Measurements from ENCODE around the gene GMDS. TPM values are rescaled to one million over a fixed set of nuclear protein-coding genes. Genes with fewer than 3 reads are reported as not detected.

The GMDS gene
- total and polyA plus RNA-seq, 2 experiments from 2014 or later = 6.3 to 17.7 TPM

GRCh38 chr6:1896897-1897296, 348.5 kb downstream of the GMDS start:
- H3K36me3 ChIP-seq = no peaks in the 10 kb centered on the region
- H3K4me1 ChIP-seq (ENCODE audit: low read depth) = no peaks in the 10 kb centered on the region
- no peak for TF ChIP-seq CTCF (IDR thresholded peaks at IDR 0.05; ENCODE audit: low read depth, low read length)
- no peak overlapping the region for H3K4me3 ChIP-seq
- no peaks in the 10 kb centered on the region for H3K27me3 ChIP-seq
- no peaks in the 10 kb centered on the region for H3K9me3 ChIP-seq (ENCODE audit: low read depth)
- H3K27ac ChIP-seq = no peak overlapping the region
- no peak for DNase-seq (ENCODE audit: low read depth in 1 of 2, low spot score in 1 of 2)

- no peak for DNase-seq (ENCODE audit: low read depth in 1 of 2, low spot score in 1 of 2)
- H3K9me3 ChIP-seq (ENCODE audit: low read depth) = no peaks in the 10 kb centered on the region
- no peak overlapping the region for H3K4me3 ChIP-seq
- no peak for TF ChIP-seq CTCF (IDR thresholded peaks at IDR 0.05; ENCODE audit: low read depth, low read length)
- no peaks in the 10 kb centered on the region for H3K36me3 ChIP-seq
- no peak overlapping the region for H3K27ac ChIP-seq
- H3K4me1 ChIP-seq (ENCODE audit: low read depth) = no peaks in the 10 kb centered on the region
- no peaks in the 10 kb centered on the region for H3K27me3 ChIP-seq
Measured at GRCh38 chr6:1895721-1896120, 349.7 kb downstream of the GMDS start.

GRCh38 chr6:1894954-1895353, 350.5 kb downstream of the GMDS start:
- no peaks in the 10 kb centered on the region for H3K36me3 ChIP-seq
- H3K9me3 ChIP-seq (ENCODE audit: low read depth) = no peaks in the 10 kb centered on the region
- no peak overlapping the region for H3K27ac ChIP-seq
- no peaks in the 10 kb centered on the region for H3K27me3 ChIP-seq
- no peak for DNase-seq (ENCODE audit: low read depth in 1 of 2, low spot score in 1 of 2)
- no peaks in the 10 kb centered on the region for H3K4me1 ChIP-seq (ENCODE audit: low read depth)
- H3K4me3 ChIP-seq = no peak overlapping the region
- no peak for TF ChIP-seq CTCF (IDR thresholded peaks at IDR 0.05; ENCODE audit: low read depth, low read length)

GRCh38 chr6:1893470-1894130, 351.8 kb downstream of the GMDS start:
- H3K9me3 ChIP-seq (ENCODE audit: low read depth) = no peaks in the 10 kb centered on the region
- TF ChIP-seq CTCF (IDR thresholded peaks at IDR 0.05; ENCODE audit: low read depth, low read length) = peak; percentile 40
- no peak overlapping the region for H3K27ac ChIP-seq
- DNase-seq (ENCODE audit: low read depth in 1 of 2, low spot score in 1 of 2) = peak; percentile 22 to 31
- no peaks in the 10 kb centered on the region for H3K36me3 ChIP-seq
- H3K4me3 ChIP-seq = no peak overlapping the region
- no peaks in the 10 kb centered on the region for H3K27me3 ChIP-seq
- no peaks in the 10 kb centered on the region for H3K4me1 ChIP-seq (ENCODE audit: low read depth)

GRCh38 chr6:1892716-1893115, 352.7 kb downstream of the GMDS start:
- H3K27me3 ChIP-seq = no peaks in the 10 kb centered on the region
- H3K4me1 ChIP-seq (ENCODE audit: low read depth) = no peaks in the 10 kb centered on the region
- H3K9me3 ChIP-seq (ENCODE audit: low read depth) = no peaks in the 10 kb centered on the region
- no peak for TF ChIP-seq CTCF (IDR thresholded peaks at IDR 0.05; ENCODE audit: low read depth, low read length)
- no peaks in the 10 kb centered on the region for H3K36me3 ChIP-seq
- H3K4me3 ChIP-seq = no peak overlapping the region
- DNase-seq (ENCODE audit: low read depth in 1 of 2, low spot score in 1 of 2) = no peak
- no peak overlapping the region for H3K27ac ChIP-seq
